Skeletal muscle satellite cell (primary cell): ENCODE data around the gene TRABD2B.

Experiments used
- H3K27me3 ChIP-seq: 2 replicates; pipeline ENCODE4 v1.7.0; 2013; ENCODE audit warnings: low read length; ENCODE audit not compliant: control insufficient read depth, insufficient read depth
- H3K36me3 ChIP-seq: 2 replicates; pipeline ENCODE4 v1.7.0; 2013; ENCODE audit warnings: mild to moderate bottlenecking, control low read depth, low read length; ENCODE audit not compliant: insufficient read depth
- H3K4me1 ChIP-seq: 2 replicates; pipeline ENCODE4 v1.7.0; 2013; ENCODE audit warnings: low read length; ENCODE audit not compliant: control insufficient read depth, insufficient read depth
- H3K4me2 ChIP-seq: 2 replicates; pipeline ENCODE4 v1.7.0; 2013; ENCODE audit warnings: mild to moderate bottlenecking, low read length
- H3K4me3 ChIP-seq: 2 replicates; pipeline ENCODE4 v1.7.0; 2013; ENCODE audit warnings: low read length
- H3K9ac ChIP-seq: 2 replicates; pipeline ENCODE4 v1.7.0; 2013; ENCODE audit warnings: mild to moderate bottlenecking, low read depth, low read length, moderate library complexity
- H3K9me3 ChIP-seq: replicated peaks from 2 replicates; pipeline ENCODE4 v1.7.0; 2013; ENCODE audit warnings: mild to moderate bottlenecking, control low read depth, low read length

Gene TRABD2B

DNA sequence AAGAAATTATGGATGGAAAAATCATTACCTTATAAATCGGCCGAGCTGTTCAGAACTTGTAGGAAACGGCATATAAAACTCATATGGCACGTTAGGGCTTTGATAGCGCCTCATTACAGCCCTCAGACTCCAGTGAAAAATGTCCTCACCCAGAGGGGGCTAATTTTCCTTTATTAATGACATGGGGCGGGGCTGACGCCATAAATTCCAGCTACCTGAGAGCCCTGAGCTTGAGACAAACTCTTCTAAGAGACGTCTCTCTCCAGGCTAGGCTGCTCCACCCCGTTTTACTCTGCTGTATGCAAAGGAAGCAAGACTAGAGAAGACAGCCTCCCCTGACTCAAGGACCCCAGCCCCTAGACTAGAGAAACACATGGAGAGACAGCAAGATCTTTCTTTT is 149.4 kb downstream of the TRABD2B start:
- Histone ChIP-seq H3K27me3 (no peaks in the 10 kb centered on the region), H3K9ac (no peak overlapping the region)

DNA sequence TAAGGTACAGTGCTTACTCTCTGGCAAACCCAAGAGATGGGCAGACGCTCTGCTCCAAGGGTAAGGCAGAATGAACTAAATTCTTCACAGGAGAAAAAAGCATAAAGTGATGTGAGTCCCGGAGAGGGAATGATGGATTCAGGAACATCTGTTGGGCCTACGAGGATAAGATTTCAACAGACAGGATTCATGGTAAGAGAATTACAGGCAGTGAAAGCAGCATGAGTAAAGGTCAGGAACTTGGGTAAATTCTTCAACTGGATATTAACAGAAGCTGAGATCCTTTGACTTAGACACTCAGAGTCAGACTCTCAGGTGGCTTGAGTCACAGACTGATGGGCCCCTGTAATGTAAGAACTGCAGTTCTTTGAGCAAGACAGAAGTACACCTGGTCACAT is 152.6 kb downstream of the TRABD2B start:
- H3K9me3 ChIP-seq = peaks cover 2% of the 10 kb centered on the region
- no peaks in the 10 kb centered on the region for H3K27me3 ChIP-seq
- no peaks in the 10 kb centered on the region for H3K36me3 ChIP-seq
- H3K4me2 ChIP-seq = no peak overlapping the region
- no peaks in the 10 kb centered on the region for H3K4me1 ChIP-seq
- no peak overlapping the region for H3K9ac ChIP-seq
- no peak overlapping the region for H3K4me3 ChIP-seq

More for the DNA sequence above, 149.4 kb downstream of the TRABD2B start:
- no peak overlapping the region for H3K4me3 ChIP-seq
- H3K9me3 ChIP-seq = peaks cover 2% of the 10 kb centered on the region
- H3K4me2 ChIP-seq = no peak overlapping the region
- H3K4me1 ChIP-seq = no peaks in the 10 kb centered on the region
- H3K36me3 ChIP-seq = no peaks in the 10 kb centered on the region

DNA sequence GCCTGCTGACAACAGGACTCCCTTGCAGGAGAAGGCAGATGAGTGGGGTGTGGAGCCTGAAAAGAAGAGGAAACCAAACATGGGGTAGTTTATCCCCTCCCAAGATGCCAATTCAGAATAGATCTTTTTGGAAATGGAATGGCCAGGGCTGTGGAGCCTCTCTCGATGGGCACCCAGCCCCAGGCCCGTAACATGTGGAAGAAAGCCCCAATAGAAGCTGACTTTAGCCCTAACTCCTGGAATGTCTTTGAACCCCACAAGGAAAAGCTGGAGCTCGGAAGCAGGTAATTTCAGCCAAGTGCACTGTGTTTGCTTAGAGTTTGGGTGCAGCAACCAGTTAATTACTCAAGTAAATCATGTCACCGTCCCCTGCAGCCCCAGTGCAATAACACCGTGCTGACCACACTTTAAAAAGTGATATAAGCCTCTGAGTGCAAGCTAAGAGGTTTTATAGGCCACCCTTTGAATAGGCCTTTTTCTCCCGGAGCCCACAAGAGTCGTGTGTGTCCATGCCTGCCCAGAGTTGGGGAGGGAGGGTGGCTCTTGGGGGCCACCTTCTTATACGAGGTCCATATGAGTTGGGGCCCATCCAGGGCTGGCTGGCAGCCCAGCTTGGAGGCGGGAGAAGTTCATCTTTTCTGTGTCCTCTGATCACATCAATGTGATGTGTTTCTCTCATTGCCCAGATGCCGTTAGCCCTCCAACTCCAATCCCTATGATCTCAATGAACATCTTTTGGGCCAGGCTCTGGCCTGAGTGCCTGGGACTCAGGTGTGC is 153.2 kb downstream of the TRABD2B start:
- no peak overlapping the region for H3K4me3 ChIP-seq
- H3K4me1 ChIP-seq = no peaks in the 10 kb centered on the region
- no peak overlapping the region for H3K9ac ChIP-seq
- H3K4me2 ChIP-seq = no peak overlapping the region
- no peaks in the 10 kb centered on the region for H3K36me3 ChIP-seq
- H3K9me3 ChIP-seq = peaks cover 2% of the 10 kb centered on the region
- no peaks in the 10 kb centered on the region for H3K27me3 ChIP-seq

DNA sequence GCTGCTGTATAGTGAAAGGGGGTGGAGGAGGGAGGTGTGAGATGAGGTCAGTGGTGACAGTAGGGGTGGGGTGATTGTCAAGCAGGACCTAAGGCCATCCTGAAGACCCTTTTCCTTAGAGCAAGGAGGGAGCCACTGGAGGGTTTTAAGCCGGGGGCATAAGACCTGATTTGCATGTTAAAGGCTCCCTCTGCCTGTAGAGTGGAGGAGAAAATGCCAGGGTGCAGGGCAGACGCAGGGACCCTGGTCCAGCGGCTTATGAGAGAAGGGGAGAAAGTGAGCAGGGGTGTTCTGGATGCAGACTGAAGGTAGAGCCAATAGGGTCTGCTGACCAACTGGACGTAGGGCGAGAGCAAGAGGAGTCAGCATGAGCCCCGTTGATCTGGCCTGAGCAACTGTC is 154.1 kb downstream of the TRABD2B start:
- H3K4me3 ChIP-seq = no peak overlapping the region
- H3K9ac ChIP-seq = no peak overlapping the region
- no peaks in the 10 kb centered on the region for H3K4me1 ChIP-seq
- no peaks in the 10 kb centered on the region for H3K27me3 ChIP-seq
- H3K4me2 ChIP-seq = no peak overlapping the region
- no peaks in the 10 kb centered on the region for H3K36me3 ChIP-seq
- H3K9me3 ChIP-seq = peaks cover 2% of the 10 kb centered on the region

GRCh38 chr1:47842228-47842919 is 154.8 kb downstream of the TRABD2B start:
- H3K36me3 ChIP-seq = no peaks in the 10 kb centered on the region
- no peak overlapping the region for H3K4me3 ChIP-seq
- no peak overlapping the region for H3K9ac ChIP-seq
- no peak overlapping the region for H3K4me2 ChIP-seq
- peaks cover 2% of the 10 kb centered on the region for H3K9me3 ChIP-seq
- H3K4me1 ChIP-seq = no peaks in the 10 kb centered on the region
- no peaks in the 10 kb centered on the region for H3K27me3 ChIP-seq

DNA sequence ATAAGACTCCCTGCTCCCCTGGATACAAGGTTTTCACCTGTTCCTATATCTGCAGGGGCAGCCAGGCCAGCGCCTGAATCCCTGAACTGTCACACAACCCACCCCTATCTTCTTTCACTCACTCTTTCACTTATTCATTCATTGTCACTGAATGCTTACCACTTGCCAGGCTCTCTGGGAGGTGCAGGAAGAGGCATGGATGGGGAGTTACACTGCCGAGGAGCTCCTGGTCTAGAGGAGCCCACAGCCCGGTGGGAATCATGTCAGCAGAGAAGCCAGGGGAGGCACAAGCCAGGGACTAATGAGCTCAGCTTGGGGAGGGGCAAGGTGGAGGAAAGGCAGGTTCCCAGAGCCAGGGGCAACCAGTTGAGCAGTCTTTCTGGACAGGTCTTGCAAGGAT is 155.8 kb downstream of the TRABD2B start:
- Histone ChIP-seq H3K36me3 (no peaks in the 10 kb centered on the region), H3K4me1 (no peaks in the 10 kb centered on the region), H3K4me3 (no peak overlapping the region), H3K27me3 (no peaks in the 10 kb centered on the region), H3K9ac (no peak overlapping the region), H3K4me2 (no peak overlapping the region), H3K9me3 (peaks cover 2% of the 10 kb centered on the region)

- Histone ChIP-seq H3K9ac (no peak overlapping the region), H3K27me3 (no peaks in the 10 kb centered on the region), H3K4me1 (no peaks in the 10 kb centered on the region), H3K36me3 (no peaks in the 10 kb centered on the region), H3K4me2 (no peak overlapping the region), H3K9me3 (peaks cover 3% of the 10 kb centered on the region), H3K4me3 (no peak overlapping the region)
These were observed 156.6 kb downstream of the TRABD2B start for GRCh38 chr1:47840393-47841190.

- Histone ChIP-seq H3K4me2 (no peak overlapping the region), H3K9me3 (peaks cover 4% of the 10 kb centered on the region), H3K4me3 (no peak overlapping the region), H3K36me3 (no peaks in the 10 kb centered on the region), H3K9ac (no peak overlapping the region), H3K4me1 (no peaks in the 10 kb centered on the region), H3K27me3 (no peaks in the 10 kb centered on the region)
These were observed 157.8 kb downstream of the TRABD2B start for GRCh38 chr1:47839433-47839760.

DNA sequence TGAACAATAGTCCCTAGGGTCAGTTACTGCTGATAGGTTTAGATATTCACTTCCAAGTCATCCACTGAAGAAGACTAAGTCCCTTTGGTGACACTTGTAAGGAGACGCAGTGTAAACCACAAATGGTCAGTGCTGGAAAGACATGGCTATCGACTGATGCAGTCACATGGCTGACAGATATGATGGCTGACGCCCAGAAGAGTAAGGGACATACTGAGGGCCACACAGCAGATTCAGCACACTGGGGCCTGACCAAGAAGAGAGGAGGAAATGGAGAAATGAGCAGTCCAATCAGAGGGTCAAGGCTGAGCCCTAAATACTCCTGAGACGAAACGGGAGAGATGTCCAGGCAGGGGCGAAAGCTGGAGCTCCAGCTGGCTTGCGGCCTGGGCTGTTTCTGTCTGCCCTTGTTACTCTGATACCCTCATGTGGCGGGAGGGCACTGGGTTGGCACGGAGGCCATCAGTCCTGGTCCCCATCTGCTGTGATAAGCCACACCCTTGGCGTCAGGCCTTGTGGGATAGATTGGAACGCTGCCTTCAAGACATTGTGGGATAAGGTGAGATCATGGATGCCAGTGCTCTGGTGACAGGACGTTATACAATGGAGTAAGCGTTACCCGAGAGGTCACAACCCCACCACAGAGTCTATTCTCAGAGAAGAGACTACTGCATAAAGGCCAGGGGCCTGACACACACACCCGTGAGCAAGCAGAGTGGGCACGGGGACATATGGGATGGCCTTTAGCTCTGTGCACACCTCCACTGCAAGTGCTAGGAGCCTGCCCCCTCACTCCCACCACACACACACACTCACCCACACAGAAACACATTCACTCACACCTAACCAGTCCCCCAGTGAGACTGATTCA is 158.4 kb downstream of the TRABD2B start:
- Histone ChIP-seq H3K36me3 (no peaks in the 10 kb centered on the region), H3K27me3 (no peaks in the 10 kb centered on the region), H3K9ac (no peak overlapping the region), H3K4me1 (no peaks in the 10 kb centered on the region), H3K9me3 (peaks cover 4% of the 10 kb centered on the region), H3K4me3 (no peak overlapping the region), H3K4me2 (no peak overlapping the region)

DNA sequence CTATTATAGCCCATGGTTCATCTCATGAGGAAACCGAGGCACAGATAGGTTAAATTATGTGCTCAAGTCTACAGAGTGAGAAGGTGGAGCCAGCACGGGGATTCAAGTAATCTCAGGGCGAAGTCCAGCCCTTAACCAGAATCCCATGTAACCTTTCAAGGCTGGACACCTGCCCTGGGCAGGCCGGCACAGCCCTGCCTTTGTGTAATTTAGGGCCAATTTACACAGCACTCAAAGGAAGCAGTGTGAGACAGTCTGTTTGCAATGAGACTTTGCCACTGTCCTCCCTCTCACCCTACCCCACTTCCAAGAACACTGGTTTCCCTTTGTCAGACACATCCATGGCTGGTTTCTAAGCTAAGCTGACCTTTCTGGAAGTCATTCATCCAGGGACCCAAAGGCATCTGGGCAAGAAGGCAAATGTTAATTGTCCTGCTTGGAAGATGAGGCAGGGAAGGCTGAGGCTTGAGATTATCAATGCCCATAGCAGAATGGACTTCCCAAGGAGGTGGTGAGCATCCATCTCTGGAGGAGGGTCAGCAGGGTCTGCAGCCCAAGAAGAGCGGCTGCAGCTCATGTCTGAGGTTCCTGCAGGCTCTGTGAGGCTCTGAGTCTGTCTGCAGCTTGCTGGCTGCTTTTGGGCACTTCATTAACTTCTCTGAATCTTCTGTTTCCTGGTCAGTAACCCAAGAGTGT is 159.2 kb downstream of the TRABD2B start:
- H3K4me2 ChIP-seq = no peak overlapping the region
- H3K27me3 ChIP-seq = no peaks in the 10 kb centered on the region
- peaks cover 4% of the 10 kb centered on the region for H3K9me3 ChIP-seq
- no peaks in the 10 kb centered on the region for H3K4me1 ChIP-seq
- H3K9ac ChIP-seq = no peak overlapping the region
- H3K4me3 ChIP-seq = no peak overlapping the region
- H3K36me3 ChIP-seq = no peaks in the 10 kb centered on the region
